GM10248 (cell line): ENCODE results near the gene RASL12.
"Not testable (repeated sequence)": the region's sequence is repeated elsewhere in the genome, so short reads cannot be mapped to it uniquely, and the experiment has no call there.

Source experiments
- CTCF ChIA-PET: fragments of 300-600 bp; sonication (Branson Sonifier 250); formaldehyde crosslinking; extraction: SDS; loops from one replicate; lab custom pipeline; 2021; ENCODE audit warnings: antibody characterized with exemption; lab: Yijun Ruan, JAX
- POLR2A ChIA-PET: fragments of 350-650 bp; sonication (Branson Sonifier 250); formaldehyde crosslinking; extraction: SDS; loops from one replicate; lab custom pipeline; 2020; ENCODE audit warnings: antibody characterized with exemption; lab: Yijun Ruan, JAX
- DNase-seq: peaks from one replicate; pipeline ENCODE4 v3.0.0; 2012; ENCODE audit errors: extremely low spot score
- CTCF ChIP-seq: IDR thresholded peaks from 2 replicates; pipeline ENCODE4 v1.5.1; 2012; ENCODE audit warnings: mild to moderate bottlenecking, low read depth; ENCODE audit errors: extremely low read depth, missing control alignments, control extremely low read depth

Gene RASL12

DNA sequence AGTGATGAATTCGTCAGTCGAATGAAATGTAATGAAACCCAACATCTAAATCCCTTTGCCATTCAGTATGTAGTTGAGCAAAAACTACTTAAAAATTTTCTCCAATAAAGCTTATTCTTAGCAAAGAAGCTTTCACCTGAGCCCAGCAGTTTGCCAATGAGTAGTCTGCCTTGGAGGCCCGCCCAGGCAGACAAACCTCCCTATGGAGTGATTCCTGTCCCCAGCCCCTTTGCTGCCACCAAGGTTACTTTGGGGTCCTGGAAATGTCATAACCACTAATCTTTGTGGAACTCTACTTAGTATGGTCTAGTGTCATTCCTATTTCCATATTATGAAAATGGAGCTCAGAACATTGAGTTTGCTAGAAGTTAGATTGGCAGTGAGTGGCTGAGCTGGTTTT is 35.1 kb upstream of the RASL12 start:
- TF ChIP-seq CTCF = no peak
- DNase-seq = no peak
- CTCF ChIA-PET = interaction anchor here (0.7 to 3.5 kb wide), 7 partner anchors 11 to 69 kb away, joined by 3 to 35 read pairs (median 3); no protein-coding TSS in a partner anchor
- POLR2A ChIA-PET = no interaction called here

DNA sequence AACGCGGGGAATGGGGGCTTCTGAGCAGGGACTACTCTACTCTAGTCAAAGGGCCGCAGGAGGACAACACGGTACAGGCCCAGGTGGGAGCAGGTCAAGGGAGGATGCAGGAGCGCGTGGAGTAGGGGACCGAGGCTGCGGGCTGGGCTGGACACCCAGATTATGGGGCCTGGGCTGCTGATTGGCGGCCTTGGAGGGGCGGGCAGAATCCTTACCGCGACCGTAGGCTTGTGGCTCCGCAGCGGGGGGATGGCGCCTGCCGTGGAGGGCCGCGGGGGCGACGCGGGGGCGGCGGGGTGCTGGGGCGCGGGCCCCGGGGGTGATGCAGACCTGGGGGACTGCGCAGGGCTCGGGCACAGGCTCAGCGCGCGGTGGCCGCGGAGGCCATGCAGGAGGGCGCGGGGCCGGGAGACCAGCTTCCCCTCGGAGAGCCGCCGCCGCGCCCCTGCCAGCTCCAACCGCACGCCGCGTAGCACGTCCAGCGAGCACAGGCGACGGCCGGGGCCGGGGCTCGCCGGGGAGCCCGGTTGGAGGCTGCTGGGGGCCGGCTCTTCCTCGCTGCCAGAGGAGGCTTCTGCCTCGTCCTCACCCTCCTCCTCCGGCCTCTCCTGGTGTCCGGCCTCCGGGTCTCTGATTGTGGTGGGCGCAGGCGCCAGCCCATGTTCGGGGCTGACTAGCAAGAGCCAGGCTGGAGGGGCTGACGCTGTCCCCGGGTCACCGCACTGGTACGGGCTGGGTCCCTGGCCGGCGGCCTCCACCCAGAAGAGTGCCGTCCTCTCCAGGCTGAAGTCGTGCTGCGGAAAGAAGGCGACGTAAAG is 34.3 kb upstream of the RASL12 start:
- ChIA-PET CTCF (interaction anchor here (0.8 to 3.5 kb wide), 18 partner anchors 9 to 451 kb away, joined by 3 to 35 read pairs (median 4); partner anchors contain the start of gene UBAP1L), POLR2A (no interaction called here)
- DNase-seq = no peak
- TF ChIP-seq CTCF = no peak

DNA sequence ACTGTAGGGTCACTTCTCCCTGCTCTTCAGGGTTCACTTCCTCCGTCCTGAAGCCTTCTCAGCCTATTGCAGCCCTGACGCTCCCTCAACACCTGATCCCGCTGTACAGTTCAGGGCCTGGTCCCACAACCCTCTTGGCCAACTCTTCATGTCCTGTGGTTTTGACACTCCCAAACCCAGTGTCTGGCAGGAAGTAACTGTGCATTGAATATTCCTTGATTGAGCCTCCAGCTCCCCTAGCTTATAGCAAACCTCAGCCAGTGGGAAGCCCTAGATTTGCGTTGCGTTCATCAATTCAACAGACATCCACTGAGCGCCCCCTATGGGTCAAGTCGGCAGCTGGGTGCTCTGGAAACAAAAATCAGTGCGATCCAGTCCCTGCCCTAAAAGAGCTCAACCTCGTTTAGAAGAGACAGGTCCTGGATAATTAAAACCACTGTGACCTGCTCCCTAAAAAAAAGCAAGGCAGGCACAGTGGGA is 33.7 kb upstream of the RASL12 start:
- ChIA-PET CTCF (interaction anchor here (0.8 to 3.5 kb wide), 16 partner anchors 9 to 452 kb away, joined by 3 to 35 read pairs (median 6); partner anchors contain the start of gene UBAP1L), POLR2A (no interaction called here)
- peak; percentile 69 for DNase-seq
- TF ChIP-seq CTCF = peak; percentile 46

DNA sequence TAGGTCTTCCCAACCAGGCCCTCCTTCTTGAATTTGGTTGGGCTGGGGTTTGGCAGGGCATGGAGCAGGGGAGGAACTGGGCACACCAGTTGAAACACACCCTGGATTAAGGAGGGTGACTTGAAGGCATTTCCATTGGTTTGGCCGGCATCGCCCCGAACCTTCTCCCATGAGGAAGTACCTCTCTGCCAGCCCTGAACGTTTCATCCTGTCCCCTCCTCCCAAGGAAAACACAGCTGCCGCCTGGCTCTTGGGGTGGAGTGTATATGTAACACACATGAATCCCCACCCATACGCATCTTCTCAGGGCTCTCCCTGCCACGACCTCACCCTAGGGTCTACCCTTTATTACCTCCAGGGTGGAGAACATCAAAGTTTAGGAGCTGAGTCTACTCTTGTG is 32.7 kb upstream of the RASL12 start:
- ChIA-PET POLR2A (no interaction called here), CTCF (interaction anchor here (1.5 to 3.5 kb wide), 6 partner anchors 10 to 46 kb away, joined by 4 to 35 read pairs (median 10); partner anchors contain the start of gene UBAP1L)
- no peak for TF ChIP-seq CTCF
- no peak for DNase-seq

- CTCF ChIA-PET = interaction anchor here (1.3 to 2.3 kb wide), 4 partner anchors 9 to 38 kb away, joined by 3 to 8 read pairs (median 6); partner anchors contain the start of gene UBAP1L
- DNase-seq, POLR2A ChIA-PET: not testable (repeated sequence)
Measured at GRCh38 chr15:65099801-65100200, 32.0 kb upstream of the RASL12 start.

GRCh38 chr15:65099336-65099735 is 31.5 kb upstream of the RASL12 start:
- TF ChIP-seq CTCF = no peak
- ChIA-PET POLR2A (no interaction called here), CTCF (interaction anchor here (1.3 to 1.7 kb wide), 2 partner anchors 9 to 12 kb away, joined by 3 to 4 read pairs; no protein-coding TSS in a partner anchor)
- no peak for DNase-seq
